ENCODE data around the gene MBTPS1. TPM values are rescaled to one million over a fixed set of nuclear protein-coding genes. Genes with fewer than 3 reads are reported as not detected.

MBTPS1 gene
- total and polyA plus RNA-seq, 2 donors from 2014 or later = 45.5 to 91.7 TPM

DNA sequence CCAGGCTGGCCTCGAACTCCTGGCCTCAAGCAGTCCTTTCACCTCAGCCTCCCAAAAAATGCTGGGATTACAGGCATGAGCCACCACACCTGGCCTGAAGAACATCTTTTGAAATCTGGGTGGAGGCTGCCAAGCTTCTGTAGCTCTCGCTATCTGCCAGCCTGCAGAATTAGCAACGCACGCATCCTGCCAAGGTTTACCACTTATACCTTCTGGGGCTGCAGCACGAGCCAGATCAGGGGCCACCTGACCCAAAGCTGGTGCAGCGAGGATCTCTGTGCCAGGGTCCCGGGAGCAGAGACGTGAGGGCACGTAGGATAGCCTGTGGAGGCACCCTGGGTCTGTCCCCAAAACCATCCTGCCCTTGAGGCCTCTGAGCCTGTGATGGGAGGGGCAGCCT lies 96.4 kb downstream of the MBTPS1 start:
- Histone ChIP-seq H3K36me3 (ENCODE audit: control insufficient read depth in 2 of 3, insufficient read depth in 3 of 3, low read length in 3 of 3) (no peaks in the 10 kb centered on the region), H3K4me1 (ENCODE audit: control insufficient read depth in 2 of 3, insufficient read depth in 2 of 3, low read depth in 1 of 3, low read length in 3 of 3) (no peaks in the 10 kb centered on the region), H3K27me3 (ENCODE audit: control insufficient read depth, insufficient read depth, low read length) (no peaks in the 10 kb centered on the region), H3K27ac (ENCODE audit: low read depth in 2 of 2, low read length in 2 of 2) (no peak overlapping the region), H3K9me3 (ENCODE audit: control insufficient read depth in 2 of 3, insufficient read depth in 1 of 3, low read length in 3 of 3) (peaks cover 0 to 5% (median 0%) of the 10 kb centered on the region in 3 donors), H3K4me3 (ENCODE audit: low read length in 3 of 3) (no peak overlapping the region), H3K9ac (ENCODE audit: low read length in 3 of 3) (no peak overlapping the region)
- FAIRE-seq (no peak), DNase-seq (no peak)
- no peak for TF ChIP-seq CTCF (IDR thresholded peaks at IDR 0.05; ENCODE audit: borderline replicate concordance, extremely low read depth, insufficient read depth)
- intact Hi-C loops (cut with DNase I) = no loop called here

GRCh38 chr16:84018710-84019109 lies 98.0 kb downstream of the MBTPS1 start:
- H3K9ac ChIP-seq (ENCODE audit: low read length in 3 of 3) = no peak overlapping the region
- intact Hi-C loops (cut with DNase I) = no loop called here
- H3K9me3 ChIP-seq (ENCODE audit: control insufficient read depth in 2 of 3, insufficient read depth in 1 of 3, low read length in 3 of 3) = peaks cover 0 to 5% (median 0%) of the 10 kb centered on the region in 3 donors
- H3K36me3 ChIP-seq (ENCODE audit: control insufficient read depth in 2 of 3, insufficient read depth in 3 of 3, low read length in 3 of 3) = no peaks in the 10 kb centered on the region
- no peak for FAIRE-seq
- H3K27ac ChIP-seq (ENCODE audit: low read depth in 2 of 2, low read length in 2 of 2) = no peak overlapping the region
- H3K27me3 ChIP-seq (ENCODE audit: control insufficient read depth, insufficient read depth, low read length) = no peaks in the 10 kb centered on the region
- H3K4me1 ChIP-seq (ENCODE audit: control insufficient read depth in 2 of 3, insufficient read depth in 2 of 3, low read depth in 1 of 3, low read length in 3 of 3) = no peaks in the 10 kb centered on the region
- no peak for DNase-seq
- TF ChIP-seq CTCF (IDR thresholded peaks at IDR 0.05; ENCODE audit: borderline replicate concordance, extremely low read depth, insufficient read depth) = no peak
- H3K4me3 ChIP-seq (ENCODE audit: low read length in 3 of 3) = no peak overlapping the region

- H3K9me3 ChIP-seq (ENCODE audit: control insufficient read depth in 2 of 3, insufficient read depth in 1 of 3, low read length in 3 of 3) = peaks cover 0 to under 1% (median 0%) of the 10 kb centered on the region in 3 donors
- no peak overlapping the region for H3K27ac ChIP-seq (ENCODE audit: low read depth in 2 of 2, low read length in 2 of 2)
- H3K27me3 ChIP-seq (ENCODE audit: control insufficient read depth, insufficient read depth, low read length) = no peaks in the 10 kb centered on the region
- no peak overlapping the region for H3K4me3 ChIP-seq (ENCODE audit: low read length in 3 of 3)
- FAIRE-seq (no peak), DNase-seq (no peak)
- no peaks in the 10 kb centered on the region for H3K36me3 ChIP-seq (ENCODE audit: control insufficient read depth in 2 of 3, insufficient read depth in 3 of 3, low read length in 3 of 3)
- intact Hi-C loops (cut with DNase I) = no loop called here
- H3K4me1 ChIP-seq (ENCODE audit: control insufficient read depth in 2 of 3, insufficient read depth in 2 of 3, low read depth in 1 of 3, low read length in 3 of 3) = no peaks in the 10 kb centered on the region
- no peak for TF ChIP-seq CTCF (IDR thresholded peaks at IDR 0.05; ENCODE audit: borderline replicate concordance, extremely low read depth, insufficient read depth)
- no peak overlapping the region for H3K9ac ChIP-seq (ENCODE audit: low read length in 3 of 3)
Observed at GRCh38 chr16:84016477-84016876, 100.3 kb downstream of the MBTPS1 start.

GRCh38 chr16:84015399-84015798 lies 101.3 kb downstream of the MBTPS1 start:
- intact Hi-C loops (cut with DNase I) = no loop called here
- DNase-seq = no peak
- H3K27me3 ChIP-seq (ENCODE audit: control insufficient read depth, insufficient read depth, low read length) = no peaks in the 10 kb centered on the region
- no peak overlapping the region for H3K9ac ChIP-seq (ENCODE audit: low read length in 3 of 3)
- H3K4me3 ChIP-seq (ENCODE audit: low read length in 3 of 3) = no peak overlapping the region
- no peak for FAIRE-seq
- H3K4me1 ChIP-seq (ENCODE audit: control insufficient read depth in 2 of 3, insufficient read depth in 2 of 3, low read depth in 1 of 3, low read length in 3 of 3) = no peaks in the 10 kb centered on the region
- H3K27ac ChIP-seq (ENCODE audit: low read depth in 2 of 2, low read length in 2 of 2) = no peak overlapping the region
- TF ChIP-seq CTCF (IDR thresholded peaks at IDR 0.05; ENCODE audit: borderline replicate concordance, extremely low read depth, insufficient read depth) = no peak
- H3K36me3 ChIP-seq (ENCODE audit: control insufficient read depth in 2 of 3, insufficient read depth in 3 of 3, low read length in 3 of 3) = no peaks in the 10 kb centered on the region
- H3K9me3 ChIP-seq (ENCODE audit: control insufficient read depth in 2 of 3, insufficient read depth in 1 of 3, low read length in 3 of 3) = no peaks in the 10 kb centered on the region

Data from kidney (tissue), 14 donors.